ENCODE measurements around the gene MT4.

Gene MT4

GRCh38 chr16:56604966-56605365 lies 40.1 kb downstream of the MT4 start:
- no peak for DNase-seq (ENCODE audit: low read depth)

- DNase-seq (ENCODE audit: low read depth): no peak
Measured at GRCh38 chr16:56605475-56605874, 40.6 kb downstream of the MT4 start.

GRCh38 chr16:56606071-56606475 lies 41.2 kb downstream of the MT4 start:
- no peak for DNase-seq (ENCODE audit: low read depth)

GRCh38 chr16:56606476-56607108 lies 41.7 kb downstream of the MT4 start:
- DNase-seq (ENCODE audit: low read depth): peak; percentile 86

- DNase-seq (ENCODE audit: low read depth): peak; percentile 87
Measured at GRCh38 chr16:56607109-56607618, 42.3 kb downstream of the MT4 start.

- no peak for DNase-seq (ENCODE audit: low read depth)
Measured at GRCh38 chr16:56607675-56608042, 42.8 kb downstream of the MT4 start.

GRCh38 chr16:56608043-56608875 lies 43.4 kb downstream of the MT4 start, which contains the start of gene MT2A:
Gene MT2A (plus strand): TSS chr16:56608584. CDS start chr16:56608656, 72 bp downstream.
- DNase-seq (ENCODE audit: low read depth): peak; percentile 94

GRCh38 chr16:56608876-56609462 lies 44.1 kb downstream of the MT4 start:
- DNase-seq (ENCODE audit: low read depth): no peak

- DNase-seq (ENCODE audit: low read depth): peak; percentile 78
Measured at GRCh38 chr16:56609463-56609921, 44.6 kb downstream of the MT4 start.

- peak; percentile 79 for DNase-seq (ENCODE audit: low read depth)
Measured at GRCh38 chr16:56610017-56610608, 45.2 kb downstream of the MT4 start.

GRCh38 chr16:56610609-56611111 lies 45.8 kb downstream of the MT4 start:
- no peak for DNase-seq (ENCODE audit: low read depth)

GRCh38 chr16:56611281-56611833 lies 46.5 kb downstream of the MT4 start:
- no peak for DNase-seq (ENCODE audit: low read depth)

- no peak for DNase-seq (ENCODE audit: low read depth)
Measured at GRCh38 chr16:56613706-56614105, 48.8 kb downstream of the MT4 start.

GRCh38 chr16:56614549-56614991 lies 49.7 kb downstream of the MT4 start:
- no peak for DNase-seq (ENCODE audit: low read depth)

- DNase-seq (ENCODE audit: low read depth): no peak
Measured at GRCh38 chr16:56615353-56615752, 50.5 kb downstream of the MT4 start.

GRCh38 chr16:56616608-56617211 lies 51.8 kb downstream of the MT4 start:
- DNase-seq (ENCODE audit: low read depth): no peak

- no peak for DNase-seq (ENCODE audit: low read depth)
Measured at GRCh38 chr16:56617212-56618085, 52.6 kb downstream of the MT4 start.

- no peak for DNase-seq (ENCODE audit: low read depth)
Measured at GRCh38 chr16:56618138-56618537, 53.3 kb downstream of the MT4 start.
